NCI-H2227 (cell line): ENCODE data around the gene ZKSCAN8.
A peak's percentile ranks its signal among the peaks of the same experiment; 100 is the strongest.
"Not testable (repeated sequence)": the region's sequence is repeated elsewhere in the genome, so short reads cannot be mapped to it uniquely, and the experiment has no call there.

ENCODE experiments used
- DNase-seq: peaks from one replicate; lab custom pipeline; 2025; ENCODE audit not compliant: unreplicated experiment; lab: John Stamatoyannopoulos, UW

The ZKSCAN8 gene

DNA sequence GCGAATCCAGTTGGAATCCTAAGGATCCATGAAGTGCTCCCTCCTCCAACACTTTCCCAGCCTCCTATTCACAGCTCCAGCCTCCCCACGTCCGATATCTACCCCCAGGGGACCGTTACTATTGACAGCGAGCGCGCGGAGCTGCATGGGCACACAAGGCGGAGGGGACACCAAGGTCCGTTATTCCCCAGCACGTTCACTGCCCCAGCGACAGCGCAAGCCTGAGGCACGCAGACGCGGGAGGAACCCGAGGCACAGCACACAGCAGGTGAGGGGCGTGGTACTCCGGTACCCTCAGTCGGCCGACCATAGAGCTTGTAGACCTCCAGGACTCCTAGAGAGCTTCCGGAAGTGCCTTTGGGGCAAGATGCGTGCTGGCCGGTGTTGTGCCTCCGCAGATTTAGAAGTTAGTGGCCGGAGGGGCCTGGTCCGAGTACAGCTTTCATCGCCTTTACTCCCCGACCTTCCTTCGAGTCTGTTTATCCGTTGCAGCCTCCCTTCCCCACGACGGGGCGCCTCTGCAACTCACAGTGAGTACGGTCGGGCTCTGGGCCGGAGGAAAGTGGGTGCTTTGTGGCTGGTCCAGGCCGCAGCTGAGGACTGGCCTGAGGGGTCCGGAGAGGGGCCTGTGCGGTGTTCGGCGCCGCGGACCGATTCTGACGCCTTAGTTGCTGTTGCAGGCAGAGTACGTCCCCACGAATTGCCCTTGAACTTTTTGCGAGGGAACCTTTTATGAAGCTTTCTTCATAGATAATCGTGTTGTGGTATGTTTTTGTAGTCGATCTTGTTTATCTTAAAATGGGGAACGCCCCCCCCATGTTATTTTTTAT lies at the start of gene ZKSCAN8:
Gene ZKSCAN8, plus strand, starts transcription at position 384 of the 830 bp plus-strand sequence. CDS start 6,525 bp downstream, outside the sequence.
- DNase-seq = peak; percentile 98

DNA sequence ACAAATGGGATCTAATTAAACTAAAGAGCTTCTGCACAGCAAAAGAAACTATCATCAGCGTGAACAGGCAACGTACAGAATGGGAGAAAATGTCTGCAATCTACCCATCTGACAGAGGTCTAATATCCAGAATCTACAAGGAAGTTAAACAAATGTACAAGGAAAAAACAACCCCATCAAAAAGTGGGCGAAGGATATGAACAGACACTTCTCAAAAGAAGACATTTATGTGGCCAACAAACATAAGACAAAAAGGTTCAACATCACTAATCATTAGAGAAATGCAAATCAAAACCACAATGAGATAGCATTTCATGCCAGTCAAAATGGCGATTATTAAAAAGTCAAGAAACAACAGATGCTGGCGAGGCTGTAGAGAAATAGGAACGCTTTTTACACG lies 39.5 kb upstream of the ZKSCAN8 start:
- not testable (repeated sequence) for DNase-seq

DNA sequence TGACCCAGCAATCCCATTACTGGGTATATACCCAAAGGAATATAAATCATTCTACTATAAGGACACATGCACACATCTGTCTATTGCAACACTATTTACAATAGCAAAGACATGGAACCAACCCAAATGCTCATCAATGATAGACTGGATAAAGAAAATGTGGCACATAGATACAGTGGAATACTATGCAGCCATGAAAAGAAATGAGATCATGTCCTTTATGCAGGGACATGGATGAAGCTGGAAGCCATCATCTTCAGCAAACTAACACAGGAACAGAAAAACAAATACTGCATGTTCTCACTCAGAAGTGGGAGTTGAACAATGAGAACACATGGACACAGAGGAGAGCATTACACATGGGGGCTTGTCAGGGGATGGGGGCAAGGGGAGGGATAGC lies 39.0 kb upstream of the ZKSCAN8 start:
- DNase-seq = not testable (repeated sequence)

DNA sequence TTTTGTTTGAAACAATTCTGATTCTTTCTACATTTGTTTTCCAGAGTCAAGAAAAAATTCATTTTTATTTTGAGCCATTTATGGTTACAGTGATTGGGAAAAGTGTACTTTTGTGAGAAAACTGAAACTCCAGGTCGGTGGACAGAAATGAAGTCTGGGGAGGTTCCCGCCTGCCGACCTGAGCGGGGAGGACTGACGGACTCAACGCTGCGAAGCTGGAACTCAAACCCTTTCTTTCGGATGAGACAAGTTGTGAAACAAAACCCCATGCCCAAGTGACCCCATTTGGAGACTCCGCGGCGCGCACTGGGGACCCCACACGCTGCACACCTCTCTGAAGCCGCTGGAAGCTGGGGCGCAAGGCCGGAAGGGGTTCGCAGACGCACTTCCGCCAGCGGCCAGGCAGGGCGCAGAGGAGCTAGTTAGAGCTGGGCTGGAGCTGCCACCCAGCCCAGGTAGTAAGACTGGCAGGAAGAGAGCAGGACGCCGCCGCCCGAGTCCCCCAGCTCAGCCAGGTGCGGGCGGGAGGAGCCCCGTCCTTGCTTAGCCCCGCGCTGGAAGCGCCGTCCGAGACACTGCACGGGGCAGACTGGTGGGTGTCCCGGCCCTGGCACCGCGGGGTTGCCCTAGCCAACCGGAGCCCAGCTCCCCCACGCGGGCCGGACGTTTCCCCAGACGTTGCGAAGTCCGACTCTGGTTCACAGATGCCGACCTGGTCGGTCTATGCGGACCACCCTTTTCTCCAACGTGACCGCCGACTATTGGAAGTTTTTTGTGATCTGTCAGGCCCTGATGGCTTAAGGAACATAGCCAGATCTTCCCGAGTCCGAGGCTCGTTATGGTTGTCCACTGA lies 37.1 kb upstream of the ZKSCAN8 start:
- peak; percentile 89 for DNase-seq

DNA sequence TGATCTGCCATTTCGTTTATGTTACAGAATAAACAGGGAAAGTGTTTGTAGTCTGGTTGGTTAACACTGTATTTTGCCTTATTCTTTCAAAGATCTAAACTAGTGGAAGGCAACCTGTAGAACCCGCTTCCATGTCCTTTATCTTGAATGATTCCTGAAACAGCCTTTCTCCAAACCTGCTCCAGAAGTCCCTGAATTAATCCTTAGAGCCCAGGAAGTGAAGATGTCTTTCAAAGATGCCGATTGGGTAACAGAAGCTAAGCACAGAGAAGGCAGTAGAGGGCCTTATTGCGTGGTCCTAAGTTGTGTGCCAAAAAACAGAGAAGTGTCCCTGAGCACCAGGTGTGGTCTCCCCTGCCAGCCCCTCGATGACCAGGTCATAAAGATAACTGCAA lies 36.4 kb upstream of the ZKSCAN8 start:
- peak; percentile 37 for DNase-seq

DNA sequence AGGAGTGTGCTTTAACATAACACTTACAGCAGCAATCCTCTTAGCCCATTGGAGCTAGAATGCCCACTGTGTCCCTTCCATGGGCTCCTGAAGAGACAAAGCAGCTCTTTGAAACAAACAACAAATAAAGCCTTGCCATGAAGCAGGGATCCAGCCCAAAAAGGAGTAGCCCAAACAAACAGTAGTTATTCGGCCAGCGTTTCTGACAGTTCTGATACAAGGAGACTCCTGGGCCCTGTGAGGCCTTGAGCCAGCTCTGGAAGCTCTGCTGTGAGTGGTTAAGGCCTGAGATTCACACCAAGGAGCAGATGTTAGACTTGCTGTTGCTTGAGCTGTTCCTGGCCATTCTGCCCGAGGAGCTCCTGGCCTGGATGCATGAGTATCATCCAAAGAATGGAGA lies 34.2 kb upstream of the ZKSCAN8 start:
- DNase-seq = no peak

DNA sequence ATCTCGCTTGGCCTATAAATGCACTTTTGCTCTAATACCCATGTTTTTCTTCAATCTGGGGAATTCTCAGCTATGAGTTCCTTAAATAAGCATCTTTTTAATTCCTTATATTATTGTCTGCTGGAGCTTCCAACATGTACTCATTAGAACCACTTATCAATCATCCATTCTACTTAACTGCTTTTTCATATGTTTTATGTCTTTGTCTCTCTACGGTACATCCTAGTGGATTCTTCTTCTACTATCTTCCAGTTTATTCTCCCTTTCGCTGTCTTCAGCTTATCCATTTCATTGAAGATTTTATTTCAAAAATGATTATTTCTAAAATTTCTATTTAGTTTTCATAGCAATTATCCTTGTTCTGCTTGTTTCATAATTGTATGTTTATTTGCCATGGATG lies 29.7 kb upstream of the ZKSCAN8 start:
- no peak for DNase-seq

DNA sequence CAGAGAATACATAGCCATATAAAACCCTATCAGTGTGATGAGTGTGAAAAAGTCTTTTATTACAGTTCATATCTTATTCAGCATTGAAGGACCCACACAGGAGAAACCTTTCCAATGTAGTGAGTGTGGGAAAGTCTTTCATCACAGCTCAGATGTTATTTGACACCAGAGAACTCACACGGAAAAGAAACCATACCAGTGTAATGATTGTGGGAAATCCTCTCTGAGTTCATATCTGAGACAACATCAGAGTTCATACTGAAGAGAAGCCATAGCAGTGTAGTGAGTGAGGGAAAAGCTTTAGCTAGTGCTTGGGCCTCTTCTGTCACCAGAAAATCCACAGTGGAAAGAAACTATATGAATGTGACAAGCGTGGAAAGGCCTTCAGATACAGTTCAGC lies 25.9 kb upstream of the ZKSCAN8 start:
- DNase-seq = no peak

DNA sequence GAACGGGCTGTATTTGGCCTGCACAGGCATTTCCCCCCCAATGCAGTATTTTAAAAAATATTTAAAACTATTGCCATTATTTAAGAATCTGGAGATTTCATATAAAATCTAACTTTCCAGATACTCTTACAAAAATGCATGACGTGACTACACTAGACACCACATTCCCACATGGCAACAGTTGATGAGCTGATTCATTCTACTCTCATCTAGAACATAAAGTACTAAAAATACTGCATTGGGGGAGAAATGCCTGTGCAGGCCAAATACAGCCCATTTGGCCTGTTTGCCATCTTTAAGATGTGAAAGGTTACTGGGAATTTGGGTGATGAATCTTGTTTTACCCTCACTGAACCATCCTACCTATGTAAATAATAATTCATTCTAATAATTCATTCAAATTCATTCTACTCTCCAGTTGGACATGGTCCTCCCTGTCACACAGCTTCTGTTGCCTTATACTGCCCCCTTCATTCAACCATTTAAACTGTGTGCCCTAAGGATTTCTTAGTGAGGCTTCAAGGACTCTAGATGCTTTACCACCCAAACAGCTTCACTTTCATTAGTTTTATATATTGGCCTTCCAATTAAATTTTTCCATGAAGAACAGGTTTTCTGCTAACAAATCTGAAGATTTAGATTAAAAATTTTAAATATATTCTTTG lies 24.2 kb upstream of the ZKSCAN8 start:
- DNase-seq = no peak

DNA sequence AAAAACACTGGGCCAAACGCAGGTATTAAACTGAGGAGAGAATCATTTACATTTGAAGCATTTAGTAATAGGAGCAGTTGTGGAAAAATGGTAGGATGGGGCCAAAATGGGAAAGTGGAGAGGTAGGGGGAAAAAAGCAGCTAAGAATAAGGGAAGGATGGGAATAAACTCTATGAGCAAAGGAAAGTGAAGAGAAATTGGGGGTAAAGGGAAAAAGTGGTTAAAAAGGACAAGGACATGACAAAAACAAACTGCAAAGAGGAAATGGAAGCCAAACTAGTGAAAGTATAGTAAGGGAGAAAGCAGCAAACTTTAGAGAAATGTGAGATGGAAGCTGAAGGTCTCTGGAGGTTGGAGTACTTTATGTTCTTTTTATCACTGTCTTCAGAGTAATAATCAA lies 23.5 kb upstream of the ZKSCAN8 start:
- DNase-seq = no peak

DNA sequence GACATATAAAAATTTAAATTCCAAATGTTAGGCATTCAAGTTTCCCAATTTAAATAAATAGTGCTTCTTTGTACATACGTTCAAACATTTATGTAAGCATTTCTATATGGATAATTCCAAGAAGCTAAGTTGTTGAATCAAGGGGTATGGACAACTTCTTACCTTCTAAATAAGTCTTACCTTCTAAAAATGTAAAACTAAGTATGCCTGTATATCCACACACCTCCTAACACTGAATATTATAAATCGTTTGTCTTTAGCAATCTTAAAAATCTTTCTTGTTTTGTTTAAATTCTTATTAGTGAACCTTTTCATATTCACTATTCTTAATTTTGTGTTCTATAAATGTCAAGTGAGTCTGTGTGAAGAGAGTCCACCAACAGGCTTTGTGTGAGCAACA lies 19.8 kb upstream of the ZKSCAN8 start:
- no peak for DNase-seq

DNA sequence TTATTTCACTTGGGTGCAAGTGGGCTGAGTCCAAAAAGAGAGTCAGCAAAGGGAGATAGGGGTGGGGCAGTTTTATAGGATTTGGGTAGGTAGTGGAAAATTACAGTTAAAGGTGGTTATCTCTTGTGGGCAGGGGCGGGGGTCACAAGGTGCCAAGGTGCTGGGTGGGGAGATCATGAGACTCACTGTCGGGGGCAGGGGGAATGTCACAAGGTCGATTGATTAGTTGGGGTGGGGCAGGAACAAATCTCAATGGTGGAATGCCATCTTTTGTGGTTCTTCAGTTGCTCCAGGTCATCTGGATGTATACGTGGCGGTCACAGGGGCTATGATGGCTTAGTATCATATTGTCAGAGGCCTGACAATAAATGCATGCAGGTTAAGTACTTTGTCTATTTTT lies 19.4 kb upstream of the ZKSCAN8 start:
- not testable (repeated sequence) for DNase-seq

DNA sequence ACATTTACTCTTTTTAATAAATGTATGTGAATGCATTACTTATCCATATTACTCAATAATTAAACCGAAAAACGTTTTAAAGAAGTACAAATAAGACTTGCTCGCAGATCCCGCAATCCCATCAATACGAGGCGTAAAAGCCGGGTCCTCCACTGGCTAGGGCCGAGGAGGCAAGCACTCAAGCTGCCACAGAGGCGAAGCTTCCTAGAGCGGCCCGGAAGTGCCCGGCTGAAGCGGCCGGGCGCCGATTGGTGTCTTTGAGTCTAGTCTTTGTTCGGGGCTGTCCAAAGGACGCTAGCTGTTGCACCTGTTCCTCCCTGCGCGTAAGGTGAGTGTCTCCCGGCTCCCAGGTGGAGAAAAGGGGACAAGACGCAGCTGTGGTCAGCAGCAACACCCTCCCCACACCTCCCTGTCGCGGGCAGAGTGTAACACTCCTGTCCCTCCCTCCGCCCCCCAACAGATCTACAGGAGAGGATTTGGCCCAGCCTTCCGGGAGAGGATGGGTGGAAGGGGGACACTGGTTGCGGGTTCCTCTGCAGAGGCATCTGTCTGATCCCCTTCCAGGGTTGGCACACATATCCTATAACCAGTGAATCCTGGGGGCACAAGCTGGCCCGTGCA lies 17.2 kb upstream of the ZKSCAN8 start, which contains the start of gene ZSCAN16:
Gene ZSCAN16, plus strand, starts transcription at position 260 of the 621 bp plus-strand sequence. CDS start 835 bp downstream, outside the sequence.
- peak; percentile 95 for DNase-seq

DNA sequence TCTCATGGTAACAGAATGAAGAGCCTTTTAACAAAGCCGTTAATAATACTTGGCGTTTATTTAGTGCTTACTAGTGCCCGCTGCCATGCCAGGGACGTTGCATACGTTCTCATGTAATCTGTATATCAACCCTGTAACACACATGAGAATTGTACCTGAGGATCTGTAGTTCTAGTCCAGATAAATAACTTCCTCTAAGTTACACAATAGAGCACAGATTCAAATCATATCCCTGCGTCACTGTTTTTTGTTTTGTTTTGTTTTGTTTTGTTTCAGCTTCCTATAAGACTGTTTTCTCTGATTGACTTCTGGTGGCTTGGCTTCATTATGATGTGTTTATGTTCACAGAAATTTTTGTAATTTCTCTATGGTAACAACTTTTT lies 16.7 kb upstream of the ZKSCAN8 start:
- no peak for DNase-seq

DNA sequence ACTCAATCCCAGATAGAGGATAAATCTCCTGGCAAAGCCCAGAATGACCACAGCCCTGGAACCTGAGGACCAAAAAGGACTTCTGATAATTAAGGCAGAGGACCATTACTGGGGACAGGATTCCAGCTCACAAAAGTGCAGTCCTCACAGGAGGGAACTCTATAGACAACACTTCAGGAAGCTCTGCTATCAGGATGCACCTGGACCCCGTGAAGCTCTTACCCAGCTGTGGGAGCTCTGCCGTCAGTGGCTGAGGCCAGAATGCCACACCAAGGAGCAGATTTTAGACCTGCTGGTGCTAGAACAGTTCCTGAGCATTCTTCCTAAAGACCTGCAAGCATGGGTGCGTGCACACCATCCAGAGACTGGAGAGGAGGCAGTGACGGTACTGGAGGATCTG lies 16.3 kb upstream of the ZKSCAN8 start:
- no peak for DNase-seq

DNA sequence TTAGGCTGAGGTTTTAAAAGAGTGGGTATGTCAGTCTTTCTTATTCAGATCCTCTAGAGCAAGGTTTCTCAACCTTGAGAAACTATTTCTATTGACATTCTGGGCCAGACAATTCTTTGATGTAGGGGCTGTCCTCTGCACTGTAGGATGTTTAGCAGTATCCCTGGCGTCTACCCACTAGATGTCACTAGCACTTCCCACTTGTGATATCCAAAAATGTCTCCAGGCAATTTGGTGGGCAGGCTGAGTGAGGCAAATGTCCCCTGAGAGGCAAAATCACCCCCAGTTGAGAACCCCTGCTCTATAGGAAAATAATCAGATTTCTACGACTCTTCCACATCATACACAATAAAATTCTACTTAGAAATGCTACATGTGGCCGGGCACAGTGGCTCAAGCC lies 7.7 kb upstream of the ZKSCAN8 start:
- peak; percentile 60 for DNase-seq

DNA sequence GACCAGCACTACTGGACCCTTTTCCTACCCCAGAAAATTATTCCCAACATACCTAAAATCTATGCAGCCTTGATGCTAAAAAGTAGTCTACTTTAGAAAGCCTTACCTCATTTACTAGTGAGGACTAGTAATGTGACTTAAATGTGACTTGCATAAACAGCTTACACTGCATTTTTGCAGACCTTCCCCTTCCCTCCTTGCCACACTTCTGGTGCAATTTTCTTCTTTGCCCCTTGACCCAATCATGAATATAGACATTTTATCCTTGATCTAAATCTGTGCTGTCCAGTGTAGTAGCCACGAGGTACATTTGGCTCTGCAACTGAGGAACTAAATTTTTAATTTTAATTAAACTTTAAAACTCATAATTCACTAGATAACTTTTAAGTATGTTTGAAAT lies 7.0 kb upstream of the ZKSCAN8 start:
- DNase-seq = no peak

DNA sequence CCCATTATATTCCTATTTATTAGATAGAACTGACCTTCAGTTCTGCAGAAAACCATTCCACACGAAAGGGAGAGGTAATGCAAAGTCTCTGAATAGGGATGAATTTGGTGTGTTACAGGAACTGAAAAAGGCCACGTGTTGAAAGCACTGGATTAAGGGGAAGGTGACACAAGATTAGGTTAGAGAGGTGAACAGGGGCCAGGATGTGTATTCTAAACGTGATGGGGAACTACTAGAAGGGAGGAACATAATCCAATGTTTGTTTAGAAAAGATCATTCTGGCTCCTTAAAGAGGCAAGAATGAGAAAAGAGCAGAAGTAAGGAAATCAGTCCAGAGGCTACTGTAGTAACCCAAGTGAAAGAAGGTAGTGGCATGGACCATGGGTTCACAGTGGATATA lies 6.3 kb upstream of the ZKSCAN8 start:
- no peak for DNase-seq

DNA sequence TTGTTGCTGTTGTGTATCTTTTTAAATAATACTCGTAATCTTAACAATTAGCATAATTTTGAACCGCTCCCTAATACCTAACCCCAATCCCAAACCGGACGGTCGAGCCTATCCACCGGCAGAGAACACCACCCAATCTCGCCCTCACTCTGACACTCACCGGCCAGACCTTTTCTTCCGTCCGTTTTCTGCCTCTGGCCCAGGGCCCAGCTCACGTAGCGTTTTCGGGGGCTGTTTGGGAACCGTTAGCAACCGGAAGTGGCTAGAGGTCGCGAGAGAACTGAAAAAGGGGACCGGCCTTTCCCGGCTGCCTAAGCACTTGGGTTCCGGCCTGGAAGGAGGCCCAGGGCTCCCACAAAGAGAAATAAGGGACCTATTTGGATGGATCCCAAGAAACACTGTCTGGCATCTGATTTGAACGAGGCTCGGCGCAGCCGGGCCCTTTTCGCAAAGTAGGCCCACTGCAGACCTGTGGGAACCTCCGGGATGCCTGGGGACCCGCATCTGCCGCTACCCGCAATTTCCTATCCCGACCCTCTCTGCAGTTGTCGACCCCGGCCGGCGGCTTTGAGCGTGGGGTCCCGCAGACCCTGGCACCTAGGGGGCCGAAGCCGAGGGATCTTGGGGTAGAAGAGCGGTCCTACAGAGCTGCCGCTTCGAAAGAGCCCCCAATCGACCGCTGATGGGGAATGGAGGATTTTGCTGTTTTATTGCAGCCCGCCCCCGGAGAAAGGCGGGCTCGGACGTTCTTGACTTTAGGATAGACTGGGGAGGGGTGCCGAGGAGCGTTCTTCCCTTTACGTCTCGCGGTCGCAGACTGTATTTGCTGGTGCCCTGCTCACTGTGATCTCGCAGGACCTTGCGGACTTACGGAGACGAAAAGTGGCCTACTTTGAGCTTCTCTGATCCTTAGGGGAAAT lies 4.8 kb upstream of the ZKSCAN8 start:
- peak; percentile 94 for DNase-seq

DNA sequence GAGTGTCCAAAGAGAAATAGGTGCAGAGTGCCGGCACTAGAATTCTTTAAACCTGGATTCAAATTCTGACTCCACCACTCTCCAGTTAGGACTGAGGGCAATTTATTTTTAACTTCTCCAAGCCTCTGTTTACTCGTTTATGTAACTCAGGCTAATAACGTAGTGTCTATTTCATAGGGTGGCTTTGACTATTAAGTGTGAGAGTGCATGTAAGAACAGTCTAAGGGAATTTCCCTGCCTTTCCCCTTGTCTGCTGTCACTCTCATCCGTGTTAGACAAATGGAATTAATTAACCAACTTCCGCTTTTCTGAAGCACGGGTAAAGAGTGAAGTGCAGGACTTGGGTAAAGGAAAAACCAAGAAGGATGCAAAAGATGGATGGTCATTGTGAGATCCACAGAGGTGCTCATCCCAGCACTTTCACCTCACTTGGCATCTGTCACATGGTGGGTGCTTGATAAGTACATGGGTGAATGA lies 4.1 kb upstream of the ZKSCAN8 start:
- peak; percentile 14 for DNase-seq
